SK-N-MC (cell line): ENCODE results near the gene RFX8.

ENCODE experiments used
- EZH2 ChIP-seq: fragments of 200-600 bp; sonication (generic); IDR thresholded peaks from one replicate; pipeline ENCODE4 v1.6.1; 2017; ENCODE audit warnings: antibody characterized with exemption
- POLR2AphosphoS5 ChIP-seq: IDR thresholded peaks from 2 replicates; pipeline ENCODE4 v1.6.1; 2012; ENCODE audit warnings: mild to moderate bottlenecking, low read depth, low read length, borderline replicate concordance

DNA sequence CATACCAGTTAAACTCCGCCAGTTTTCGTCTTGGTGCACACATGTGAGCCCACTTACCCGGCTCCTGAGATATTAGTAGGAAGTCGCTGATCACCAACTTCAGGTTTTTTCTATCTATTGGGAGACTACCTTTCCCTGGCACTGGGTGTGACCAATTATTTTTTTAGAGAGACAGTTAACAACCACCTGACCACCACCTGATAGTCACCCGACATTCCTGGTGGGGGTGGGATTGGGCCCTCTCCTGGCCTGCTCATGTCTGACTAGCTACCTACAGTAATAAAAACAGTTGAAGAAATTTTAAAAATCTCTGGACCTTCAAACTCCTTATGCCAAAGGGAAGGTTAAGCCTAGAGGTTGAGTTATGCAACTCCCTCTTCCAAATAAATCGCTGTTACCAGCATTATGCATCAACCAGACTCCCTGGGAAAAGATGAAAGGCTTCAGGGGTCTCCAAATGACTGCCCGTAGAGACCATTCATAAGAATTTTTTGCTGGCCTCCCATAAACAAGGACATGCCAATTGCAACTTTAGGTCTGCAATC, 115.4 kb downstream of the RFX8 start:
- TF ChIP-seq EZH2 (no peak), POLR2AphosphoS5 (no peak)
